NOMO-1 (cell line): ENCODE measurements around the gene ISOC2.

Experiments
- DNase-seq, 2 experiments: peaks; one replicate each; lab custom pipeline; 2025; ENCODE audit not compliant: unreplicated experiment in 2 of 2; lab: John Stamatoyannopoulos, UW

Gene ISOC2

DNA sequence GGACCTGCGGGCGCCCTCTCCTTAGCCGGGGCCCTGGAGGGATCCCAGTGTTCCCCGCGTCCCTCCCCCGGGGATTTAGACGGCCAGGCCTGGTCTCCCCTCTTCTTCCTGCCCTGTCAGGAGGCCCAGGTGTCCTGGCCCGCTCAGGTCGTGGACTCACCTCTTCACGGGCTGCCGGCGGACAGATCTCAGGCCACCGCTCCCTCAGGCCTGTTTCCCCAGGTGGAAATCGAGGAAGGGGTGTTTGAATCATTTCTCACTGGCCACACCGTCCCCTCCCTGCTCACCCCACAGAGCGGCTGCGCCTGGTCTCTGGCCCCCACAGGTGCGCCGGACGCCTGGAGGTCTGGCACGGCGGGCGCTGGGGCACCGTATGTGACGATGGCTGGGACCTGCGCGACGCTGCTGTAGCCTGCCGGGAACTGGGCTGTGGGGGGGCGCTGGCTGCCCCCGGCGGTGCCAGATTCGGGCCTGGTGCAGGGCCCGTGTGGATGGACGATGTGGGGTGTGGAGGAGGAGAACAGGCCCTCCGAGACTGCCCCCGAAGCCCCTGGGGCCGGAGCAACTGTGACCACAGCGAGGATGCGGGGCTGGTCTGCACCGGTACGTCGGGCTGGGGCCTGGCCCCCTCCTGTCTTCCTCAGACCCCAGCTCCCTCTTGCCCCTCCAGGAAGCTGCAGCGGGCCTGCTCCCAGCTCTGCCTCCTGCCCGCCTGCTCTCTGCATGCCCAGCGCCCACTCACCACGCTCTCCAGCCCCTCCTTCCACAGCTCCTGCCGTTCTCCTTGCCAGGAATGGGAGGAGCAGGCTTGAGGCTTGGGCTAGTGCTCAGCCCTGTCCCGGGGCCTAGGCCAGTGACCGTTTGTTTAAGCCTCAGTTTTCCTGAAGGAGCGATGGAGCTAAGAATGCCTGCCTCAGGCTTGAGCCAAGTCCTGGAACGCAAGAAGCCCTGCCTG lies 29.3 kb upstream of the ISOC2 start:
- no peak for DNase-seq

DNA sequence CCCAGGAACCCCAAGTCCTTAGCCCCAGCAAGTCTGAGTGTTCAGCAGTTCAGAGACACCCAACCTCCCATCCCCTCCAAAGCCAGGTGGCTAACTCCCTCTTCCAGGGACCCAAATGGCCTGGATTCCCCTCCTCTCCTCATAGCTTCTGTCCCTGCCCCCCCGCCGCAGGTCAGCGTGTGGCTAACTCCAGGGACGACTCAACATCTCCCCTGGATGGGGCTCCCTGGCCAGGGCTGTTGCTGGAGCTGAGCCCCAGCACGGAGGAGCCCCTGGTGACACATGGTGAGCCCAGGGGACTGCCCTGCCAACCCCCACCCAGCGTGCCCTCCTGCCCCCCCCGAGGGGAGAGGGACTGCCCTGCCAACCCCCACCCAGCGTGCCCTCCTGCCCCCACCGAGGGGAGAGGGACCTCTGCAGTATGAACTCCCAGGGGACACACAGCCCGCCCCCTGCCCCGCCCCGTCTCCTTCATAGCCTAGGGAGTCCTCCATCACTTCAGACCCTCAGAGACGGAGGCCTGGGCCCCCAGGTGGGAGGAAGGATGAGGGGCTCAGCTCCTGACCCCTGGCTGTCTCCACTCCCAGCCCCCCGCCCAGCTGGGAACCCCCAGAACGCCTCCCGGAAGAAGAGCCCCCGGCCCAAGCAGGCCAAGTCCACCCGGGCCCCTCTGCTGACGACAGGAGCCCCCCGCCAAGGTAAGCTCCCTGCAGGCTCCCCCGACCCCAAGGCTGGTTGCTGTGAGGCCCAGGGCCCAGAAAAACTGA lies 28.5 kb upstream of the ISOC2 start:
- no peak for DNase-seq

DNA sequence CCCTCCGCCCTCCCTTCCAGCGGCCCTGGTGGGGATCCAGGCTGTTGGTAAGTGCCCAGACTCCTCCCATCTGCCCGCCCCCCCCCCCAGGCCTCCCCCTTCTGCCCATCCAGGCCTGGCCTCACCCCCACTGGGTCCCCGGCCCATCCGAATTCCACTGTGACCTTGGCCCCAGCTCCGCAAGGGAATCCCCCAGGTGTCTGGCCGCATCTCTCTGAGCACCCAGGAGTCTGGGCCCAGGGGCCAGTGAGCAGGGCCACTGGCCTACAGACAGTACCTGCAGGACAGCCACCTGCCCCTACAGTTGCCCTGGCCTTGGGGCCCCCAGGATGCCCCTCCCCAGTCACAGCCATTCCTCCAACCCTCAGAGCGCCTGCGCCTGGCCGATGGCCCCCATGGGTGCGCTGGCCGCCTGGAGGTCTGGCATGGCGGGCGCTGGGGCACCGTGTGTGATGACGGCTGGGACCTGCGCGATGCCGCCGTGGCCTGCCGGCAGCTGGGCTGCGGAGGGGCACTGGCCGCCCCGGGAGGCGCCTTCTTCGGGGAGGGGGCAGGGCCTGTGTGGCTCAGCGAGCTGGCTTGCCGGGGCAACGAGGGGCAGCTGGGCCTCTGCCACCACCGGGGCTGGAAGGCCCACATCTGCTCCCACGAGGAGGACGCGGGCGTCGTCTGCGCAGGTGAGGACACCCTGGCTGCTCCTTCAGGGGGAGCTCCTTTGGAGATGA lies 27.7 kb upstream of the ISOC2 start:
- DNase-seq, result no peak

DNA sequence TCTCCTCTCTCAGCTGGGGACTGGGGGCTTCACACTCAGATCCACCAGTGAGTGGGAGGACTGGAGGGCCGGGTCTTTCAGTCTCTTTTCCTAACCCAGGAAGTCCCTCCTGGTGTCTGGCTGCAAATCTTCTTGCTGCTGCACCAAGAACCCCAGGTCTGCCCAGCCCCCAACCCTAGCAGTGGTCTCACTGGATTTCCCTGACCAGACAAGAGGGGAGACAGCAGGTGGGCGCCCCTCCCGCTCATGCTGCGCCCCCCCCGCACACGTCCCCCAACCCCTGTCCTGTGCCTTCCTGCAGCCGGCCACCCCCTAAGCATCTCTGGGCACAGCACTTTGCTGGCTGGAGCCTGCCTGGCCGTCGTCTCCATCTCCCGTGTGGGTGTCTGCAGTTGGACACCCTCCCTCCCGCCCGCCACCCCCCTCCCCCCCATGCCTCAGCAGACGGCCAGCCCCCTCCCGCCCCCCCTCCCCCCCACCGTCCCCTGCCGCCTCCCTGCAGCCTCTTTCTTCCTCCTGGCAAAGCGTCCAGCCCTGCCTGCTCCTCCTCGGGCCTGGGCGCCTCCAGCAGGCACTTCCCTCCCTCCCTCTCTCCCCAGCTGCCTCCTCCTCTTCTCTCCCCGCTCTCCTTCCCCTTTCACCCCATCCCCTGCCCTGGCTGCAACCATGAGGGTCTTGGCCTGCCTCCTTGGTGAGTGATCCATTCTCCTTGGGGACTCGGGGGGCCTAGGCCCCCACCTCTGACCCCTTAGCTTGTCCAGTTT lies 26.7 kb upstream of the ISOC2 start, which contains the start of gene SSC5D:
SSC5D (plus strand) TSS at position 513 of the 764 bp plus-strand sequence; CDS start at position 667, 154 bp downstream.
- no peak for DNase-seq

DNA sequence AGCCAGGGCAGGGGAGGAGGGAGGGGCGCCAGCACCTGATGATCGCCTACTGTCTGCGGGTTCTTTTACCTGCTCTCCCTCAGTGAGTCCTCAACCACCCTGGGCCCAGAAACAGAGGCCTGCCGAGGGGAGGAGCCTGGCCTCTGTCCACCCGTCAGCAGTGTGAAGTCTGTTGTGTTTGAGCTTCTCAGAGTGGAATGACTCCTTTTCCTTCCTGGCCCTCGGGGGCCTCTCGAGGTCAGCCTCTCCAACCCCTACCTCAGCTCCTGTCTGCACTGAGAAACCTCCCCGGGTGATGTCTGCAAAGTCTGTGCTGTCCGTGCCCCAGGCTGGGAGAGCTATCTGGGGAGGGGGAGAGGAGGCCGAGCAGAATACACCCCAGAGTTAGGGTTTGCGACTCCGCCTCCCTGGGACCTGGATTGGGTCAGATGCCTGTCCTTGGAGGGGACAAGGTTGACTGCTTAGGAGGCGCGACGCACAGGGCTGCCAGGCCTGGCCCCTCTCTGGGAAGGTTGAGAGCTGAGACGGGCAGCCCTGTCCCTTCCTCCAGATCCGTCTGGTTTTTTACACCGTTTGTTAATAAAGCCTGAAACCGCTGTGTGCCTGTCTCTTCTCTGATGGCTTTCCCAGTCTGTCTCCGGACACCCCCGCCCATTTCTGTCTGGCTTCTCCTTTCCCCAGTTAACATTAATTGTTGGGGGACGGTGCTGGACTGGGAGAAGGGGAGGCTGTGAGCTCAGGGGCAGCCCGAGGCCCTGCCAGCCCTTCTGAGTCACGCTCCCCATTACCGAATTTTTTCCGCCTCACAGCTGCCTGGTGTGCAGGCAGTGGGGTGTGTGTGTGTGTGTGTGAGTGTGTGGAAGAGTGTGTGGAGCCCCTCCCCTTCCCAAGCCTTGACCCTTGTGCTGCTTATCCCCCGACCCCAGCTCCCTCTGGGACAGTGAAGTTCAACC lies 25.8 kb upstream of the ISOC2 start:
- DNase-seq, result no peak

DNA sequence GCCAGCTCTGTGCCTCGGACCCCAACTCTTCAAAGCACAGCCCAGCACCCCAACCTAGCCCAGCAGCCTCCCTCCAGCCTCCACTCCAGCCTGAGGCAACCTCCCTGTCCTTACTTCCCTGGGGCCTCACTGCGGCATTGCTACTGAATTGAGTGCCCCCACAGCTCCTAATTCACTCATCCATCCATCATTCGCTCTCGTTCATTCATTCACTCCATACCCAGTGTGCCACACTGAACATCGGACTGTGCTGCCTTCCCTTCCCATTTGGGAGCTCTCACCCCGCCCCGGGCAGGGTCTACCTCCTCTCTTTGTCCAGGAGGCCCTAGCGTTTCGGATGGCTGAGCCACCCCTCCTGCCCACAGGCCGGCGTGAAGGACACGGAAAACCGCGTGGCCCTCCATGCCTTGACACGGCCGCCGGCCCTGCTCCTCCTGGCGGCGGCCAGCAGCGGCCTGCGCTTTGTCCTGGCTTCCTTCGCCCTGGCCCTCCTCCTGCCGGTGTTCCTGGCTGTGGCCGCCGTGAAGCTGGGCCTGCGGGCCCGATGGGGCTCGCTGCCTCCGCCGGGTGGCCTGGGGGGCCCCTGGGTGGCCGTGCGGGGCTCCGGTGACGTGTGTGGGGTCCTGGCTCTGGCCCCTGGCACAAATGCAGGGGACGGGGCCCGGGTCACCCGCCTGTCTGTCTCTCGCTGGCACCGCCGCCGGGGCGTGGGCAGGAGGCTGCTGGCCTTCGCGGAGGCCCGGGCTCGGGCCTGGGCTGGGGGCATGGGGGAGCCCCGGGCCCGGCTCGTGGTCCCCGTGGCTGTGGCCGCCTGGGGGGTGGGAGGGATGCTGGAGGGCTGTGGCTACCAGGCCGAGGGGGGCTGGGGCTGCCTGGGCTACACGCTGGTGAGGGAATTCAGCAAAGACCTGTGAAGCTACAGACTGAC lies 24.9 kb upstream of the ISOC2 start:
- DNase-seq, result no peak

DNA sequence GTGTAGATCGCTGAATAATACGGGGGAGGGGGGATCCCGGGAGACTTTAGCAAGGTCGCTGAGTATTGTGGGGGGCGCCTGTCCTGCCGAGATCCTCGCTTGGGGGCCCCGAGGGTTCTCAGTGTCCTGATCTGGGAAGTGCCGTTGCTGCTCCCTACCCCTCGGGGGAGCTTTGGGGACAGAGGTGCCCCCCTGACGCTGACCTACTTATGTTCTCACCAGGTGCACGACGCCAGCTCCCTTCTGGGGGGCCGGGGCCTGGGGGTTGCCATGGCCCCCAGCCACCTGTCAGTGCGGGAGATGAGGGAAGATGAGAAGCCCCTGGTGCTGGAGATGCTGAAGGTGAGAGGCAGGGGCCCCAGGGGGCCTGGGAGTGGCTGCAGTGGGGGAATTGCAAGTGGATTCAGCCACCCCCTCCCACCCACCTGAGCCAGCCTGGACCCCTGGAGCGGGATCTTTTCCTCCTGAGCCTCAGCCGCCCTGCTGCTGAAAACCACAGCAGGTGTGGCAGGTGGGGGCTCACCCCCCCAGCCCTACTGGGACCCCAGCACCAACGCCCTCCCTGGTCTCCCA lies 24.1 kb upstream of the ISOC2 start:
- no peak for DNase-seq

DNA sequence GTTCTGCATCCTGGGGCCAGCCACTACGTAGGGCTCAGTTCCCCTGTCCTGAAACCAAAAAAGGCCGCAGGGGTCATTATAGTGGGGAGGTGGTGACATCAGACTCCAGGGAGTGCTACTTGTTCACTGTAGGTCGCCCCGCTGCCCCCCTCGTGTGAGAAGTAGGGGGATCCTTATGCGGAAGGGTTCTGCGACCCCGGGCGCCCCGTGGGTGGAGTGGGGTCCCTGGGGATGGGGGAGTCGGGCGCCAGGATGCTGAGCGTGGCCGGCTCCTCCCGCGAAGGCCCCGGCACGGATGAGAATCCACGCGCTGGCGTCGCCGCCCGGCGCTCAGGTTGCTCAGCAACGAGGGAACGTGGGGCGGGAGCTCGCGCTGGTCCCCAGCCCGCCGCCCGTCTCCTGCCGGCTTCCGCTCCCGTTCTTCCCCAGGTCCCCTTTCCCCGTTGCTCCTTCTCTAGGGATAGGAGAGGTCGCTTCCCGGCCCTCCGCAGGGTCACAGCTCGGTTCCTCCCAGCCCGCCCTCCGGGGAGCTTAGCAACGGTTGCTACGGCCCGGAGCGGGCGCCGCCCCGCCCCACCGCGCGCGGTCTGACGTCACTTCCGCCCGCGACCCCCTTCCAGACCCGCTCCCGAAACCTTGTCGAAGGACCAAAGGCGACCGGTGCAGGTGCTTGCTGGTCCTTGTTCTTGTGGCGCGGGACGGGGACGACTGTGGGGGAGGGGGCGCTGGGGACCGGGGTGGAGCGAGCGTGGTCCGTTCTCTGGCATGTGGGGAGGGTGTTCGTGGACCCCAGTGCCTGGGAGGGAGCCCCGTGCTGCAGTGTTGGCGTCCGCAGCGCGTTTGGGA lies 23.4 kb upstream of the ISOC2 start, which contains the start of gene NAT14:
NAT14 (plus strand) TSS at position 596 of the 846 bp plus-strand sequence. CDS start 521 bp downstream, outside the sequence.
- peak; percentile 33 to 58 for DNase-seq

DNA sequence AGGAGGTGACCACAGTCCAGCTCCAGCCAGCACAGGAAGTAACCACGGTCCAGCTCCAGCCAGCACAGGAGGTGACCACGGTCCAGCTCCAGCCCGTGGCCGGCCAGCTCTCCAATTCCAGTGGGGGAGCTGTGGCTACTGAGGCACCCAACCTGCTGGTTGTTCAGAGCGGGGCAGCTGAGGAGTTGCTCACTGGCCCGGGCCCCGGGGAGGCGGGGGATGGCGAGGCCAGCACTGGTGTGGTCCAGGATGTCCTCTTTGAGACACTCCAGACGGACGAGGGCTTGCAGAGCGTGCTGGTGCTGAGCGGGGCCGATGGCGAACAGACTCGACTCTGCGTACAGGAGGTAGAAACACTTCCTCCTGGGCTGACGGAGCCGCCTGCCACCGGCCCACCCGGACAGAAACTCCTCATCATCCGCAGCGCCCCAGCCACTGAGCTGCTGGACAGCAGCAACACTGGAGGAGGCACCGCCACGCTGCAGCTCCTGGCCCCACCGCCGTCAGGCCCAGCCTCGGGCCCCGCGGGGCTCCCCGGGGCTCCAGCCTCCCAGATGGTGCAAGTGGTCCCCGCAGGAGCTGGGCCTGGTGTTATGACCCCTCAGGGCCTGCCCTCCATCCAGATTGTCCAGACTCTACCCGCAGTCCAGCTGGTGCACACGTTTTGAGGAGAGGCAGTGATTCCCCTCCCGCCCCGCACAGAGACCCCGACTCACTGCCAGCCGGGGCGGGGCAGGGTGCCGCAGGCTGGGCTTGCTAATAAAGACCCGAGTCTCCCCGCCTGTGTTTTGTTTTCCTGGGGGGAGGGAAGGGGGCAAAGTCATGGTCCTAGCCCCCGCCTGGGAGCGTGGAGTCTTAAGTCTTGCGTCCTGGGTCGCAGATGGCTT lies 22.5 kb upstream of the ISOC2 start:
- no peak for DNase-seq

DNA sequence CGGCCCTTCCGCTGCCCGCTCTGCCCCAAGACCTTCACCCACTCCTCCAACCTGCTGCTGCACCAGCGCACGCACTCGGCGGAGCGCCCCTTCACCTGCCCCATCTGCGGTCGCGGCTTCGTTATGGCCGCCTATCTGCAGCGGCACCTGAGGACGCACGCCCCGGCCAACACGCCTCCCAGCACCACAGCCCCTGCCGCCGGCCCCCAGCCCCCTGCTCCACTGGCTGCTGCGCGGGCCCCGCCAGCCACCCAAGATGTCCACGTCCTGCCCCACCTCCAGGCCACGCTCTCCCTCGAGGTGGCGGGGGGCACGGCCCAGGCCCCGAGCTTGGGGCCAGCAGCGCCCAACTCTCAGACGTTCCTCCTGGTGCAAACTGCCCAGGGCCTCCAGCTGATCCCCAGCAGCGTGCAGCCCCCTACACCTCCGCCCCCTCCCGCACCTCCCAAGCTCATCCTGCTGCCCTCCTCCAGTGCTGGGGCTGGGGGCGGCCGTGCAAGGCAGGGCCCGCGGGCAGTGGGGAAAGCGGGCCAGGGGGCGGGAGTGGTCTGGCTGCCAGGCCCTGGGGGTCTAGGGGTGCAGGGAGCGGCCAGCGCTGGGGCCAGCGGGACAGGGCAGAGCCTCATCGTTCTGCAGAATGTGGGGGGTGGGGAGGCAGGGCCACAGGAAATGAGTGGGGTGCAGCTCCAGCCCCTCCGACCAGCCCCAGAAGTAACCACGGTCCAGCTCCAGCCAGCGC lies 21.7 kb upstream of the ISOC2 start:
- no peak for DNase-seq

DNA sequence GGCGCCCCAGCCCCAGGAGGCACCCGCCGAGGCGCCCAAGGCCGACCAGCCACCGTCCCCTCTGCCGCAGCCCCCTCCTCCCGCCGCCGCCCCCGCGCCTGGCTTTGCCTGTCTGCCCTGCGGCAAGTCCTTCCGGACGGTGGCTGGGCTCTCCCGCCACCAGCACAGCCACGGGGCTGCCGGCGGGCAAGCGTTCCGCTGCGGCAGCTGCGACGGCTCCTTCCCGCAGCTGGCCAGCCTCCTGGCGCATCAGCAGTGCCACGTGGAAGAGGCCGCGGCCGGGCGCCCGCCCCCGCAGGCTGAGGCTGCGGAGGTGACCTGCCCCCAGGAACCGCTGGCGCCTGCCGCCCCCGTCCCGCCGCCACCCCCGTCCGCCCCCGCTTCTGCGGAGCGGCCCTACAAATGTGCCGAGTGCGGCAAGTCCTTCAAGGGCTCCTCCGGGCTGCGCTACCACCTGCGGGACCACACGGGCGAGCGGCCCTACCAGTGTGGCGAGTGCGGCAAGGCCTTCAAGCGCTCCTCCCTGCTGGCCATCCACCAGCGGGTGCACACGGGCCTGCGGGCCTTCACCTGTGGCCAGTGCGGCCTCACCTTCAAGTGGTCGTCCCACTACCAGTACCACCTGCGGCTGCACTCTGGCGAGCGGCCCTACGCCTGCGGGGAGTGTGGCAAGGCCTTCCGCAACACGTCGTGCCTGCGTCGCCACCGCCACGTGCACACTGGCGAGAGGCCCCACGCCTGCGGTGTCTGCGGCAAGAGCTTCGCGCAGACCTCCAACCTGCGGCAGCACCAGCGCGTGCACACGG lies 20.9 kb upstream of the ISOC2 start:
- DNase-seq, result no peak

DNA sequence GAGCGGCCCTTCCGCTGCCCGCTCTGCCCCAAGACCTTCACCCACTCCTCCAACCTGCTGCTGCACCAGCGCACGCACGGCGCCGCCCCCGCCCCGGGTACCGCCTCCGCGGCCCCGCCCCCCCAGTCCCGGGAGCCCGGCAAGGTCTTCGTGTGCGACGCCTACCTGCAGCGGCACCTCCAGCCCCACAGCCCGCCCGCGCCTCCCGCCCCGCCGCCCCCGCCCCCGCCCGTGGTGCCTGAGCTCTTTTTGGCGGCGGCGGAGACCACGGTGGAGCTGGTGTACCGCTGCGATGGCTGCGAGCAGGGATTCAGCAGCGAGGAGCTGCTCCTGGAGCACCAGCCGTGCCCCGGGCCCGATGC lies 20.3 kb upstream of the ISOC2 start:
- DNase-seq, result no peak

DNA sequence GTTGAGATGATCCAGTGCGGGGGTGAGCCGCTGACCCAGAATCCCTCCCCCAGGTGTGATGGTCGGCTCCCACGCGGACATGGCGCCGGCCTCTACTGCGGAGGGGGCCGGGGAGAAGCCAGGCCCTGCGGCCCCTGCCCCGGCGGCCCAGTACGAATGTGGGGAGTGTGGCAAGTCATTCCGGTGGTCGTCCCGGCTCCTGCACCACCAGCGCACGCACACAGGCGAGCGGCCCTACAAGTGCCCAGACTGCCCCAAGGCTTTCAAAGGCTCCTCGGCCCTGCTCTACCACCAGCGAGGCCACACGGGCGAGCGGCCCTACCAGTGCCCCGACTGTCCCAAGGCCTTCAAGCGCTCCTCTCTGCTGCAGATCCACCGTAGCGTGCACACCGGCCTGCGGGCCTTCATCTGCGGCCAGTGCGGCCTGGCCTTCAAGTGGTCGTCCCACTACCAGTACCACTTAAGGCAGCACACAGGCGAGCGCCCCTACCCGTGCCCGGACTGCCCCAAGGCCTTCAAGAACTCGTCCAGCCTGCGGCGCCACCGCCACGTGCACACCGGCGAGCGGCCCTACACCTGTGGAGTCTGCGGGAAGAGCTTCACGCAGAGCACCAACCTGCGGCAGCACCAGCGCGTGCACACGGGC lies 19.8 kb upstream of the ISOC2 start:
- no peak for DNase-seq
